NCI-H1105 treated with DMSO at 0.1 percent for 48 hours (cell line): ENCODE results near the gene SLAMF6.

Experiments used
- DNase-seq: peaks from one replicate; lab custom pipeline; 2025; lab: John Stamatoyannopoulos, UW

SLAMF6 gene

DNA sequence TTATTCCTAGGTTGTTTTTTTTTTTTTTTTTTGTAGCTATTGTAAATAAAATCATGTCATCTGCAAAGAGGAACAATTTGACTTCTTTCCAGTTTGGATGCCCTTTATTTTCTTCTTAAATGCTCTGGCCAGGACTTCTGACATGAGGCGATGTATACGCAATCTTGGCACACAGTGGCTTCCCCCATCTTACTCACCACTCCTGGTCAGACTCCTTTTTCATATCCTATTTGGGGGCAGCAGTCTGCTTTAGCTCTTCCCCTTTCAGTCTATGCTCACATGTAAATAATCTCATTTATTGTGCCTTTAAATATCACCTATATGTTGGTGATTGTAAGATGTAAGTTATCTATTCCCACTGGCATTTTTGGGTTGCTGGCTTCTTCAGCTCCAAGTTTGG is 56.1 kb downstream of the SLAMF6 start:
- no peak for DNase-seq

DNA sequence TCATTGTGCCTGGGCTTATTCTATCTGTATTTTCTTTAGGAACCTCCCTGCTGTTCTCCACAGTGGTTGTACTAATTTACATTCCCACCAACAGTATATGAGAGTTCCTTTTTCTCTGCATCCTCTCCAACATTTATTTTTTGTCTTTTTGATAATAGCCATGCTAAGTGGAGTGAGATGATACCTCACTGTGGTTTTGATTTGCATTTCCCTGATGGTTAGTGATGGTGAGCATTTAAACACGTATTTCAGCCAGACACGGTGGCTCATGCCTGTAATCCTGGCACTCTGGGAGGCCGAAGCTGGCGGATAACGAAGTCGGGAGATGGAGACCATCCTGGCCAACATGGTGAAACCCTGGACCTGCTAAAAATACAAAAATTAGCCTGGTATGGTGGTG is 57.9 kb downstream of the SLAMF6 start:
- DNase-seq, result no peak

DNA sequence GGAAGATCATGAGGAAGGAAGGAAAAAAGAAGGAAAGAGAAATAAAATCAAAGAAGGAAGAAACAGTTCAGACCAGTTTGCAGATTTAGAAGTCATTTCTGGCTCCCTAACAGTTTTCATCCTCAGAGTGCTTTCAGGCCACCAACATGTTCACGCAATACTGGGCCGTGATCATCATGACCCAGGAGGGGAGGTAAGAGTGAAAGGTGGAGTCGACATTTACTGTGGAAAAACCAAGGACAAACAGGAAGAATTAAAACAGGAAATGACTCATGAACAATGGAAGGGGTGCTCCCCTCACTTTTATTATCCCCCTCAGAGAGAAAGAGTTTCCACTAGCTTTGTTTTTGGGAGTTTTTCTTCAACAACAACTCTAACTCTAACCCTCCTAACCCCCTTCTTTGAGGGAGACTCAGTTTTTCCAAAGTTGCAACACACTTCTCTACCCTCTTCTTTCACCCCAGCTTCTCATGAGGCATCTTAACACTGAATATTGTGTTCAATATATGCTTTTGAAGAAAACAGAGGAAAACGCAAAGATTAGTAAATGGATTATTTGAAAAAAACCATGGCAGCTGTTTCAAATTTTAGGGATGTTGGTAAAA is 62.3 kb downstream of the SLAMF6 start:
- no peak for DNase-seq

DNA sequence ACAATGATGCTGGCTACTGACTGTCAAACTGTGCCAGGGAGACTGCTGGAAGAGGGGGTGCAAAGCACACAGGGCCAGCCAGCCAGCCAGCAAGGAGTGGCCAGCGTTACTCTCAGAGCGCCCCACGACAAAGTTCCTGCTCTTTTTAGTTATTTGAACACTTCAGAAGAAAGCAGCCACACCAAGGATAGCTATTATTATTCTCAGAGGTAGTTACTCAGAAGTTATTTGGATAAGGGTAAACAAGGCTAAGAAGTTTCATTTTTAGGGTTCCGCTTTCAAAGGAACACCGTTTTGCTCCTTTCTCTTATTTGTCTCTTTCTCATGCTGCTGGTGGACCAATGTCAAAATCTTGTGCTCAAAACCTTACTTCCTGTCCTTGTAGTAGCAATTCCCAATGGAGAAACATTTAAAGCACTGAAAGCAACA is 62.8 kb downstream of the SLAMF6 start:
- no peak for DNase-seq

DNA sequence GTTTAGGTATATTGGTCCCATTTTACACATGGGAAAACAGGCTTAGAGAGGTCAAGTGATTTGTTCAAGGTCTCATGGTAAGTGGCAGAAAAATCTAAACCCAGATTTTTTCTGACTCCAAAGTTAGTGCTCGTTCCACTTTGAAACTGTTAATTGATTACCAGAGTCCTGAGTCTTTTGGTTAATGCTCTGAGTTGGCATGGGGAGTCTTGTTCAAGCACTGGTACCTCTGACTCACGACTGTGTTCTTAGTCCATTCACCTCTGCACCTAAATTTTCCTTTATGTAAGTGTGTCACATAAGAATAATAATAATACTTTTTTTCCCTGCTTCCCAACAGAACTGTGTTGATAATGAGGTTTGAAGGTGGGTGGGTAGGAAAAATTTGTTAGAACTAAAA is 63.4 kb downstream of the SLAMF6 start:
- no peak for DNase-seq

DNA sequence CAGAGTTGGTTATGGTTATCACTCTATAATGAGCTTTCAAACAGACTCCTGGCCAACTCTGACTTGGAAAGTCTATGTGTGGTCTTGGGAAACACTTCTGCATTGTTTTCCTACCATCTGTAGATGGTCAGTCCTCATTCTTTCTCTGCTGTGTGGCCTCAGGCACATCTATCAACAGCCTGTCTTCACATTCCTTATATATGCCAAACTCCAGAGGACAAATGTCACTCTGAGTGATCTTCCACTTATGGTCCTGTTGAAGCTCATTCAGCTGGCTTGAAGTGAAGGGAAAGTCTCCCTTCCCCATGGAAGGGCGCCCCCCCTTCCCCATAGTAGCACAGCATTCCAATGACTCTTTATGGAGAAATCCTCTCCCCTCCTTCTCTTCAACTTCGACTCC is 64.0 kb downstream of the SLAMF6 start:
- no peak for DNase-seq

DNA sequence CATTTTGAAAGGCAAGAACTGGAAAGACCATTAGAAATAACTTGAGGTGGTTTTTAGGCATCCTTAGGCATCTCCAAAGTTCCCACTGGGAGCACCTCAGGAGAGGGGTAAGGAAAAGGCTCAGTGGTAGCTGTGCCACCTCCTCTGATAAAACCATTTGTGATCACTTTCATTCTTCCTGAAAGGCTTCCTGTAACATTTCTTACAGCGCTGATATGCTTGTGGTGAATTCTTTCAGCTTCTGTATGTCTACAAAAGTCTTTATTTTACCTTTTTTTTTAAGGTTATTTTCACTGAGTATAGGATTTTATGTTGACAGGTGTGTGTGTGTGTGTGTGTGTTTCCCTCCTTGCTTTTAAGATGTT is 67.9 kb downstream of the SLAMF6 start:
- no peak for DNase-seq

DNA sequence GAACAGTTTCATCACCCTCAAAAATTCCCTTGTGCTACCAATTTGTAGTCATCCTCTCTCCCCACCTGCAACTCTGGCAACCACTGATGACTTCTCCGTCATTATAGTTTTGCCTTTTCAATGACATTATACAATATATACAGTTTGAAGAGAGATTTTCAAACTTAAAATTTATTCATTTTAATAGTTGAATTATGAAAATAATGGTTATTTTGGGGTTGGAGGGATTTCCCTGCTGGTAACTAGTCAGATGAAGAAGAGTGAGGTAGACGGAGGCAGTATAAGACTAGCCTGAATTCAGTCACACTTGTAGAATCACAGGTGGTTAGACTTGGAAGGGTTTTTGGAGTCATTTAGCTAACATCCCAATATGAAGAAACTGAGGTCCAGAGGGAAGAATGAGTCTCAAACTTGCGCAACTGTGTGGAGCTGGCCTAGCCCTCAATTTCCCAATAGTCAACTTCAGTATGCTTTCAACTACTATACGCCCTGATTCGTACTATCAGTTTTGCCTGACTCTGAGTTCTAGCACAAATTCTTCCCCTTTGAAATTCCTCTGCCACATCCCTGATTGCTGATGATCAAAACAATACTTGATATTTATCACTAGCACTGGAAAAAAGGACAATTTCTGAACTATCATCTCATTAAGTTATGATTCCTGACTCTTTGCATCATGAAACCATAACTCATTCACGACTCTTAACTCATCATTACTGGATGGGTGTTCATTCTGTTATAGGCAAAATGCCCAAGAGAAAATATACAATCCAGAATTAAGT is 68.5 kb downstream of the SLAMF6 start:
- no peak for DNase-seq

DNA sequence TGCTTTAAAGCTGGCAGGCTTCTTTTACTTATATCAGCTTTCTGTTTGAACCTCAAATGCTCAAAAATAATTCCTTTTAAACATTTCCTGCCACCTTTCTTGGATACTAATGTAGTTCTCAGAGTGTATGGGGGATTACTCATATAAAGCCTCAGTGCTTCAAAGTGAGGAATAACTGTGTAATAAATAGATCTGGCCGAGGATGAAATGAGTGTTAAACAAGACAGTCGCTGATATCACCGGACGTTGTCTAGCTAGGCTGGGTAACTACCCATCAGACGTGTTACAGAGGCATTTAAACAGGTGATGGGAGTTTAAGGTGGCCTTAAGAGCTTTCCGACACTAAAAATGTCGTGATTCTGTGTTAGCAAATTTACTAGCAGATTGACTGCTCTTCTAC is 69.6 kb downstream of the SLAMF6 start:
- DNase-seq, result no peak

DNA sequence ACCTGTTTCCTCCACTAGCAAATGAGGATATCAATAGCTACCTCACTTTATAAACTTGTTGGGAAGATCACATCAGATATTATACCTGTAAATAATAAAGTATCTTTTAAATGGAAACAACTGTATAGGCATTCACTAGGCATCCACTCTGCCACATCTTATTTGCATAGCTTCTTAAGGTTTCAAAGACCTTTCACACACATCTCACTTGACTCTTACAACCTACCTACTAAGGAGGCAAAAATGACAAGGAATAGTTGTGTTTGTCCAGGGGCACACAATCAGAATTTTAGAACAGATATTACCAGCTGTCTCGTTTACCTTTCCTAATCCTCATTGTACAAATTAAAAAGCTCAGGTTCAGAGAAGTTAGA is 71.2 kb downstream of the SLAMF6 start:
- no peak for DNase-seq

DNA sequence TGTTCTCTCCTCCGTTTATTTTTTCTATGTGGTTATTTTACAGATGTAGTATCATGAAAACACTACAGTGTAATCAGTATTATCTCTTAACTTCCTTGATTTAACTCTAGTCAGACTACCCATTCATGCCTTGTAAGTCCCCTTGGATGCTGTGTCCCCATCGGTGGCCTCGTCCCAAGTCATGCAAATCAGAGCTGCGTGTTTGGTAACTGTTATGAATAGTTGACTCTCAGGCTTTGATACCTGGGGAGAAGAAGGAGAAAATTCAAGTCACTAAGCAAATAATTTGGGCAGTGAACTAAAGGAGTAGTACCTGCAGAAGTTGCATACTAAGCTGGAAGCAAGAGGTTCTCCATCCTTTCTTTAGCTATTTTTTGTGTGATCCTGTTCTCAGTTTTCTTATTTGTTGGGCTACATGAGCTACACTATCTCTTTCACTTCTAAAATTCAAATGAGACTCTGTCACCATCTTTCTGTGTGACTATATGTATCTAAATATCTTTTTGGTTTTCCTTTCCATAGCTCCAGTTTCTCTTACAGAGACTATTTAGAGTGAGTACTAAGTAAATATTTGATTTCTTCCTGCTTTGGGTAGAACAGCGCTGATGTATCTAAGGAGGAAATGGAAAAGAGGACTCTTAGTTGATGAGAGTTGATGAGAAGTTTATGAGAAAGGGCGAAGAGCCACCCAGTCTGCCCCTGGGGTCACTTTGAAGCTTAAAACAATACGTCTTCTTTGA is 71.8 kb downstream of the SLAMF6 start:
- no peak for DNase-seq

DNA sequence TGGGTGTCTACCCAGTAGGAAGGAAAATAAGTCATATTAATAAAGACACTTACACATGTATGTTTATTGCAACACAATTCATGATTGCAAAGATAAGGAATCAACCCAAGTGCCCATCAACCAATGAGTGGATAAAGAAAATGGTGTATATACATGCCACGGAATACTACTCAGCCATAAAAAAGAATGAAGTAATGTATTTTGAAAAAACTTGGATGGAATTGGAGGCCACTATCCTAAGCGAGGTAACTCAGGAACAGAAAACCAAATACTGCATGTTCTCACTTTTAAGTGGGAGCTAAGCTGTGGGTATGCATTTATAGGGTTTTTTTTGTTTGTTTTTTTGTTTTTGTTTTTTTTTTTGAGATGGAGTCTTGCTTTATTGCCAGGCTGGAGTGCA is 73.6 kb downstream of the SLAMF6 start:
- no peak for DNase-seq

DNA sequence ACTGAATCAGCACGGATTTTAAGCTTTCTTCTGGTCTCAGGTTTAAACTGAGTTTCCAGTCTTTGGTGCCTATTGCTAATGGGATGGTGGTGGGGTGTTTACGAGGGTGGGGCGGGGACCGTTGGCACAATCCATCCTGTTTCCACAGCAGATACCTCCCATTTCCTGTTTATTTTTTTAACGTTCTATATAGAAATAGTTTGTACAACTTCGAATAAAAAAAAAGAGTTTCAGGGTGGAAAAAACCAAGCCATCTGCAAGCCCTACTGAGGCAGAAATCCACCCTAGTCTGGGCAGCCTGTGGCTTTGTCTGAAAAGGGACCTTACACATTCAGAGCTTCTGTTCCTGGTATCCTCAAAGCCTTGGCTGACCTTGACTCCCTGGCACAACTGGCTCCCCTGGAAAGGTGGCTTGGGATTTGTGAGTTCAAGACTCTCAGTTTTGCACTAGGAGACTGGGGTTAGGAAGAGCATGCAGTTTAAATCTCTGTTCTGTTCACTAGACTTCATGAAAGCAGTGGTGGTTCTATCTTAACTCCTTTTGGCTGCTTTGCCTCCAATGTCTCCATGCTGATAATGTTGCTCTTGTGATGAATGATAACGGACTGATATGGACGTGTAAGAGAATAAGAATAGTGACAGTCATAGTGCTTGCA is 76.0 kb downstream of the SLAMF6 start:
- DNase-seq, result no peak

DNA sequence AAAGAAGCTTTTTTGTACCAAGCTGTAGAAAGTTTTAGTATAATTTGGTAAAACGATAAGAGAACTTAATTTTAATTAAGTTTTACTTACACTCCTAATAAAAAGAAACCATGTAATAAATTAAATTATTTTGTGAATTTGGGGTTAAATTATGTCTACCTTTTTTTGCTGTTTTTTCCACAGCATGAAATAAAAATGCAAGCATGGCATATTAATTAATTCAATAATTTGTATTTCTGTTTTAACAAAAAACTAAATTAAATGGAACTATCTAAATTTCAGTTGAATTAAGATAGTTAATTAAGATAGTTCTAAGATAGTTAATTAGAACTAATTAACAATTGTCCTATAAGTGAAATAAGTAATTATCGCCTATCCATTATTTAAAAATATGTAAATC is 83.3 kb downstream of the SLAMF6 start:
- no peak for DNase-seq

DNA sequence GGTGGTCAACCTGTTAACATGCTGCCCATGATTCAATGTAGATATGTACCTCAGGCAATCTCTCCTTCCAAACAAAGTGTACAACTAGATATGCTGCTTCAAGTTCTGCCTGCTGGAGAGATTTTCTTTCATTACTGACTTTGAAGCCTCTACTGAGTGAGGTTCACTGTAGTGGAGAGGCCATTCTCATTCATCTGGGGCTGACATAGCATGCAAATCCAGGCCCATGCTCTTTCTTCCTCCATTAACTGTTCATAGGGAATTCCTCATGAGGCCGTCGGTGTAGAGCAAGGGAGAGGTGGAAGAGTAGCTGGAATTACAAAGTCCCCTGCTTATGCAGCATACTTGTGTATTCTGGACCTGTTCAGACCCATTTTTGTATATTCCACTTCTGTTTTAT is 84.1 kb downstream of the SLAMF6 start:
- DNase-seq, result no peak

DNA sequence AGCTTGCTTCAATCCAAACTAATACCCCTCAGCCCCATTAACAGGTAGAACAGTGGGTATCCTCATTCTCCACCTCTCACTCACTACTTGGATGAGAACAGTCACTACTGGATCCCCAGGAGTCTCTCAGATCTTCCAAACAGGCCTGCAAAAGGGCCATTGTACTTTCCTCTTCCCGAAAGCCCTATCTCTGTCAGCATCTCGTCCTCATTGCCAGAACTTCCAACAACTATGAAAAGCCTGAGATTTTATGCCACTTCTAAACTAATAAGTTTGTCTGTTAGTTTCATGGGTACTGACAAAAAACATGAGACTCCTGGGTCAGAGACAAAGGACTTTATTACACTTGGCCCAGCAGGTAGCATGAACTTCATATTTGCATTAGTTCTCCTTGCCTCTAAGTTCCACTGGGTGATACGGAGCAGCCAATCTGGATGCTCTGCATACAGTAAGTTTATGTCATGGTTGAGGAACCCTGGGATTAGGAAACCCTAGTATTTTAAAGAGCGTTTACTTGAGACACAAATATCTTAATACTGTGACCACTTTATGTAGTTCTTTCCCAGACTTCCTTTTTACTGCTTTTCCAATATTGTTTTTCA is 84.6 kb downstream of the SLAMF6 start:
- DNase-seq, result no peak

DNA sequence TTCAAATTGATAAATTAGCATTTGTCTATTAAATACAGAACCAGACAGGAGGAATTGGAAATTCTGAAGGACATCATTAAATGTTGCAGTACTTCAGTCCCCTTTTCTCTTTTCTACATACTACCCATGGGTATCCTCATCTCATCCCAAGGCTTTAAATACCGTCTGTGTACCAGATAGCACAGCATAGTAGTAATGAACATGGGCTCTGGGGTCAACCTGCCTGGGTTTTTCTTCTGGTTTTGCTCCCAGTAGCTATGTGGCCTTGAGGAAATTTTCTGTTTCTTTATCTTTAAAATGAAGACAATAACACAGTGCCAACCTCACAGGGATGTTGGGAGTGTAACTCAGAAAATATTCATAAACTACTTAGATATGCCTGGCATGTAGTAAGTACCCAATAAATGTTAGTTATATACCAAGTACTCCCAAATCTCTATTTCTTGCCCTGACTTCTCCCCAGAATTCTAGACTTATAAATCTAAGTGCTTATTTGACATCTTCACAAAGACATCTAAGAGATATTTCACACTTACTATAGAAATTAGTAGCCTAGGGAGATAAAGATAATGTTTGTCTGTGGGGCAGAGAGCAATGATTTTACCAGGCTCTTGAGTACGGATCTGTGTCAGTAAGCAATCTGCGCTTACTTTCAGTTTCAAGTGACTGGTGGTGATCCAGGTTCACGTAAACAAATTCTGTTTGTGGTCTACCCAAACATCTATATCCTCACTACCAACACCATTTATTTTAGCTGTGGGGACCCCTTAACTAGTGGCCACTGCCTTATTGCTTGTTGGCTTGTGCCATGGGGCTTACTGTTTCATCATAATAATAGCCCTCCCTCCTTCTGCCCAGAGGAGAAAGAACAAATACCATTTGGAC is 85.4 kb downstream of the SLAMF6 start:
- no peak for DNase-seq

DNA sequence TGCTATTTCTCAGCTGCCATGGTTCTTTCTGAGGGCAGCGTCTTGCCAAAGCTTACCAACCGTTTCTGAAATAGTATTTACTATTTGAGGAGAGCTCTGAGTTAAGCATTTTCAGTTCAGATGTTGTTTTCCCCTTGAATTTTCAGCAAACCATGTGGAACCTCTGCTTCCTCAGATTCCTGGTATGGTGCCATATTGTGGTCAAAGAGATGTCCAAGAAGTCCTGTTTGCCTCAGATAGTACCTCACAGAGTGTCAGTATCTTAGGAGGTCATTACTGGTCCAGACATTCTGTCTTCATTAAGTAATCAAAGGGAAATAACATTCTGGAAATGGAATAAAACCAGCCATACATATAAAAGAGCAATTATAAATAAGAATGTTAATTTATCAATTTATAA is 86.1 kb downstream of the SLAMF6 start:
- no peak for DNase-seq
